IMR-90 (cell line): Measurements from ENCODE around the gene SORL1. TPM values are rescaled to one million over a fixed set of nuclear protein-coding genes. Genes with fewer than 3 reads are reported as not detected.

Experiments used
- ATAC-seq: fragments of 200-7000 bp; cut with Tn5 transposase; 2 replicates; pipeline ENCODE4 v1.9.1; 2020; ENCODE audit warnings: low read depth, mild to moderate bottlenecking, moderate library complexity
- BruUV-seq: library from RNA; stranded (reverse); fragments of 400-500 nt; replicated peaks from 2 replicates; lab custom pipeline; 2021; lab: Mats Ljungman, UMichigan
- CTCF ChIA-PET: fragments of 300-600 bp; formaldehyde crosslinking; extraction: SDS; loops from one replicate; lab custom pipeline; 2021; ENCODE audit warnings: antibody characterized with exemption; lab: Yijun Ruan, JAX
- POLR2A ChIA-PET: fragments of 300-600 bp; sonication (Branson Sonifier 250); formaldehyde crosslinking; loops from one replicate; lab custom pipeline; 2022; ENCODE audit warnings: antibody characterized with exemption; ENCODE audit not compliant: unreplicated experiment; lab: Charles Lee
- DNase-seq: peaks from one replicate; pipeline ENCODE4 v3.0.0; 2013
- H2AFZ ChIP-seq: replicated peaks from 2 replicates; pipeline ENCODE3; 2013; ENCODE audit warnings: low read length, mild to moderate bottlenecking; ENCODE audit not compliant: poor library complexity
- H2AK5ac ChIP-seq: 2 replicates; pipeline ENCODE4 v1.6.1; 2013; ENCODE audit warnings: low read depth, low read length, inconsistent platforms
- H2AK9ac ChIP-seq: replicated peaks from 2 replicates; pipeline ENCODE3; 2013; ENCODE audit warnings: mild to moderate bottlenecking, low read depth, low read length, moderate library complexity; ENCODE audit not compliant: poor library complexity
- H2BK120ac ChIP-seq: 2 replicates; pipeline ENCODE4 v1.6.1; 2013; ENCODE audit warnings: low read depth, low read length, inconsistent platforms
- H2BK15ac ChIP-seq: 3 replicates; pipeline ENCODE4 v1.6.1; 2013; ENCODE audit warnings: low read depth, low read length, inconsistent platforms
- H2BK20ac ChIP-seq: 2 replicates; pipeline ENCODE4 v1.6.1; 2013; ENCODE audit warnings: low read depth, mild to moderate bottlenecking, inconsistent platforms, low read length, moderate library complexity
- H2BK5ac ChIP-seq: 2 replicates; pipeline ENCODE4 v1.6.1; 2013; ENCODE audit warnings: mild to moderate bottlenecking, low read depth, low read length, inconsistent platforms; ENCODE audit not compliant: poor library complexity, severe bottlenecking
- H3K14ac ChIP-seq: replicated peaks from 2 replicates; pipeline ENCODE4 v1.6.1; 2013; ENCODE audit warnings: low read depth, low read length, inconsistent platforms
- H3K18ac ChIP-seq: 2 replicates; pipeline ENCODE4 v1.6.1; 2013; ENCODE audit warnings: low read depth, low read length, control low read depth
- H3K23ac ChIP-seq: 2 replicates; pipeline ENCODE4 v1.6.1; 2013; ENCODE audit warnings: low read depth, low read length, inconsistent platforms
- H3K27ac ChIP-seq: 2 replicates; pipeline ENCODE4 v1.5.1; 2013; ENCODE audit warnings: mild to moderate bottlenecking, control low read depth, low read length; ENCODE audit not compliant: insufficient read depth
- H3K27me3 ChIP-seq: 2 replicates; pipeline ENCODE4 v1.6.1; 2013; ENCODE audit warnings: low read length; ENCODE audit not compliant: control insufficient read depth, insufficient read depth
- H3K36me3 ChIP-seq: 2 replicates; pipeline ENCODE4 v1.6.1; 2013; ENCODE audit warnings: low read length, mixed read lengths; ENCODE audit not compliant: control insufficient read depth, insufficient read depth
- H3K4ac ChIP-seq: 2 replicates; pipeline ENCODE4 v1.6.1; 2013; ENCODE audit warnings: low read depth, low read length, inconsistent platforms
- H3K4me1 ChIP-seq: 2 replicates; pipeline ENCODE4 v1.6.1; 2013; ENCODE audit warnings: low read length, mixed read lengths; ENCODE audit not compliant: control insufficient read depth, insufficient read depth
- H3K4me2 ChIP-seq: 2 replicates; pipeline ENCODE4 v1.6.1; 2013; ENCODE audit warnings: low read depth, mild to moderate bottlenecking, control low read depth, low read length, moderate library complexity
- H3K4me3 ChIP-seq: 2 replicates; pipeline ENCODE4 v1.5.1; 2013; ENCODE audit warnings: low read depth, mild to moderate bottlenecking, control low read depth, low read length, moderate library complexity; ENCODE audit not compliant: insufficient read depth
- H3K56ac ChIP-seq: 2 replicates; pipeline ENCODE4 v1.6.1; 2013; ENCODE audit warnings: low read length, inconsistent platforms; ENCODE audit not compliant: insufficient read depth; ENCODE audit errors: extremely low read depth
- H3K79me1 ChIP-seq, 2 experiments: 2 replicates each; pipeline ENCODE4 v1.6.1; 2013; ENCODE audit warnings: low read length in 2 of 2, inconsistent platforms in 1 of 2, low read depth in 1 of 2
- H3K9ac ChIP-seq: 2 replicates; pipeline ENCODE4 v1.6.1; 2013; ENCODE audit warnings: low read depth, low read length, control low read depth
- H3K9me1 ChIP-seq: 2 replicates; pipeline ENCODE4 v1.6.1; 2013; ENCODE audit warnings: low read length, inconsistent platforms; ENCODE audit not compliant: insufficient read depth
- H3K9me3 ChIP-seq: 2 replicates; pipeline ENCODE4 v1.6.1; 2013; ENCODE audit warnings: low read length; ENCODE audit not compliant: control insufficient read depth, insufficient read depth
- H4K20me1 ChIP-seq: 2 replicates; pipeline ENCODE4 v1.6.1; 2013; ENCODE audit warnings: low read length, inconsistent platforms; ENCODE audit not compliant: insufficient read depth
- H4K5ac ChIP-seq: 2 replicates; pipeline ENCODE4 v1.6.1; 2013; ENCODE audit warnings: mild to moderate bottlenecking, low read depth, low read length, control low read depth
- H4K8ac ChIP-seq, 2 experiments: 2 replicates each; pipeline ENCODE4 v1.6.1; 2013; ENCODE audit warnings: low read depth in 2 of 2, low read length in 2 of 2, control low read depth in 1 of 2, inconsistent platforms in 1 of 2
- H4K91ac ChIP-seq: 2 replicates; pipeline ENCODE4 v1.6.1; 2013; ENCODE audit warnings: low read depth, low read length, inconsistent platforms; ENCODE audit not compliant: insufficient read depth
- CEBPB ChIP-seq: IDR thresholded peaks from 2 replicates; pipeline ENCODE4 v1.6.1; 2012; ENCODE audit warnings: low read depth, low read length, improper control_type of control experiment
- RAD21 ChIP-seq: IDR thresholded peaks from 2 replicates; pipeline ENCODE4 v1.6.1; 2012; ENCODE audit warnings: low read length, improper control_type of control experiment
- RCOR1 ChIP-seq: IDR thresholded peaks from 2 replicates; pipeline ENCODE4 v1.6.1; 2012; ENCODE audit warnings: mild to moderate bottlenecking, low read length, improper control_type of control experiment; ENCODE audit not compliant: insufficient replicate concordance
- SMC3 ChIP-seq: fragments of 150-350 bp; IDR thresholded peaks from 2 replicates; pipeline ENCODE4 v1.6.1; 2016; ENCODE audit warnings: low read depth, mild to moderate bottlenecking, antibody characterized with exemption, low read length, moderate library complexity
- WGBS, 2 experiments: methylation state at CpG; one replicate each; pipeline versions ENCODE4 v1.1.5 to v1.1.7; 2013; ENCODE audit warnings: missing lambda C conversion rate in 2 of 2; ENCODE audit not compliant: insufficient read length in 1 of 2; ENCODE audit errors: extremely low coverage in 2 of 2; 5-methylcytosine and 5-hydroxymethylcytosine counted together
- dilution Hi-C: fragments of 300-500 bp; cut with HindIII; formaldehyde crosslinking; loops from one replicate; pipeline ENCODE4 v1.14.3; 2018; ENCODE audit warnings: low sequenced_read_pairs; ENCODE audit not compliant: unreplicated experiment
- in situ Hi-C: fragments of 300-500 bp; cut with MboI; formaldehyde crosslinking; loops from 3 replicates; pipeline ENCODE4 v1.14.3; 2019; ENCODE audit warnings: low sequenced_read_pairs, inconsistent platforms, mixed read lengths
- intact Hi-C: fragments of 100-400 bp; cut with micrococcal nuclease; formaldehyde crosslinking; loops from 2 replicates; pipeline ENCODE4 v1.10.0; 2022
- polyA plus RNA-seq, 3 experiments: library from polyadenylated mRNA; depleted of rRNA; stranded (reverse); fragments of >200 nt; gene quantifications; 2 replicates each; pipeline ENCODE4 v1.2.3, GENCODE V29; 2012; ENCODE audit warnings: low replicate concordance in 1 of 3
- total RNA-seq: library from RNA; depleted of rRNA; stranded (reverse); fragments of >200 nt; gene quantifications from 2 replicates; pipeline ENCODE4 v1.2.3, GENCODE V29; 2012

SORL1 gene
- total and polyA plus RNA-seq, 2 of the 4 experiments (the other 2 are of a cell fraction): 1.0 to 2.0 TPM

- no peak overlapping the region for H3K4me3 ChIP-seq
- H3K27ac ChIP-seq: no peak overlapping the region
- H2AFZ ChIP-seq: no peak overlapping the region
- H3K4ac ChIP-seq: peak overlapping the region; percentile 29
- CTCF ChIA-PET: no interaction called here
- H4K8ac ChIP-seq: 0 out of 4 replicates have a peak overlapping the region, but pooled peaks of 1 of the 2 experiments have one; percentile 9
- no peaks in the 10 kb centered on the region for H3K9me3 ChIP-seq
- peak overlapping the region; percentile 37; the same call in 1 of the 2 replicates for H4K91ac ChIP-seq
- H2BK15ac ChIP-seq: peak overlapping the region; percentile 50; the same call in 1 of the 3 replicates
- H3K36me3 ChIP-seq: no peaks in the 10 kb centered on the region
- H3K9me1 ChIP-seq: peaks cover 14% of the 10 kb centered on the region; the same call in 1 of the 2 replicates
- H3K4me1 ChIP-seq: peaks cover 17% of the 10 kb centered on the region
- H2BK120ac ChIP-seq: peak overlapping the region; percentile 72
- no peak overlapping the region for H3K56ac ChIP-seq
- in situ Hi-C loops: loop anchor here (25.0 kb wide), 1 partner anchor 648 kb away; the partner anchor contains the start of gene BLID
- no peak overlapping the region for H3K9ac ChIP-seq
- dilution Hi-C loops: no loop called here
- peaks cover 5% of the 10 kb centered on the region; the same call in 1 of the 2 replicates for H3K27me3 ChIP-seq
- ATAC-seq: no peak
- 100% methylated on average over 2 of the region's 6 CpGs; no CpG with 5 or more reads in 1 of the 2 experiments for WGBS, 2 experiments
- TF ChIP-seq SMC3 (no peak), CEBPB (no peak), RCOR1 (no peak), RAD21 (no peak)
- H3K79me1 ChIP-seq: peaks cover 0 to 7% of the 10 kb centered on the region in 2 experiments; a peak in 2 of 4 replicates
- peak overlapping the region; percentile 65 for H2AK9ac ChIP-seq
- no peak overlapping the region for H4K5ac ChIP-seq
- H2BK5ac ChIP-seq: no peak overlapping the region
- BruUV-seq: no TSS peak
- H3K14ac ChIP-seq: peak overlapping the region; percentile 39
- peaks cover 4% of the 10 kb centered on the region; the same call in 1 of the 2 replicates for H4K20me1 ChIP-seq
- peak overlapping the region; percentile 78 for H2BK20ac ChIP-seq
- no peak overlapping the region for H3K18ac ChIP-seq
- H3K23ac ChIP-seq: 0 out of 2 replicates have a peak overlapping the region, but pooled peaks have one; percentile 9
- POLR2A ChIA-PET: no interaction called here
- no peak overlapping the region for H3K4me2 ChIP-seq
- DNase-seq: no peak
- H2AK5ac ChIP-seq: peak overlapping the region; percentile 24
- intact Hi-C loops: loop anchor here (10.0 kb wide), 1 partner anchor 741 kb away; no protein-coding TSS in a partner anchor
Observed at GRCh38 chr11:121463689-121464335, 11.7 kb downstream of the SORL1 start.
